22Rv1 (cell line): ENCODE measurements around the gene MVK.

Experiments
- CTCF ChIP-seq: fragments of 450-650 bp; IDR thresholded peaks from 2 replicates; pipeline ENCODE4 v1.5.1; 2017; ENCODE audit warnings: mild to moderate bottlenecking
- ZFX ChIP-seq: fragments of 450-650 bp; IDR thresholded peaks from 2 replicates; pipeline ENCODE4 v1.6.1; 2017; ENCODE audit warnings: antibody characterized with exemption, borderline replicate concordance

- TF ChIP-seq CTCF (no peak), ZFX (no peak)
These were observed 56.5 kb downstream of the MVK start for GRCh38 chr12:109630107-109630506.
